Small intestine (tissue), 7 donors: Measurements from ENCODE around the gene FOXO3. TPM values are rescaled to one million over a fixed set of nuclear protein-coding genes. Genes with fewer than 3 reads are reported as not detected.
A peak's percentile ranks its signal among the peaks of the same experiment; 100 is the strongest.

Experiments
- DNase-seq, 2 donors: peaks; one replicate each; pipeline versions ENCODE4 v3.0.0 to v3.0.0-alpha.2; 2013
- FAIRE-seq: peaks from 2 replicates; lab custom pipeline; 2012; peaks lifted over from hg19 to GRCh38; lab: Jason Lieb, UNC
- H3K27ac ChIP-seq, 3 donors: one replicate each; pipeline ENCODE4 v1.5.1; 2013; ENCODE audit warnings: low read length in 2 of 3, mild to moderate bottlenecking in 2 of 3, control low read depth in 1 of 3, inconsistent platforms in 1 of 3, low read depth in 1 of 3, moderate library complexity in 1 of 3
- H3K27me3 ChIP-seq, 3 donors: one replicate each; pipeline ENCODE4 v1.6.1; 2013; ENCODE audit warnings: low read length in 3 of 3, inconsistent platforms in 1 of 3; ENCODE audit not compliant: control insufficient read depth in 3 of 3, insufficient read depth in 3 of 3
- H3K36me3 ChIP-seq, 3 donors: one replicate each; pipeline ENCODE4 v1.6.1; 2013; ENCODE audit warnings: low read length in 3 of 3, inconsistent platforms in 1 of 3, low read depth in 1 of 3, mild to moderate bottlenecking in 1 of 3, moderate library complexity in 1 of 3; ENCODE audit not compliant: control insufficient read depth in 3 of 3, insufficient read depth in 2 of 3
- H3K4me1 ChIP-seq, 3 donors: one replicate each; pipeline ENCODE4 v1.6.1; 2013; ENCODE audit warnings: low read length in 2 of 3, inconsistent platforms in 1 of 3, low read depth in 1 of 3, mild to moderate bottlenecking in 1 of 3, moderate library complexity in 1 of 3; ENCODE audit not compliant: control insufficient read depth in 3 of 3, insufficient read depth in 2 of 3
- H3K4me3 ChIP-seq, 3 donors: one replicate each; pipeline ENCODE4 v1.5.1; 2013; ENCODE audit warnings: low read length in 3 of 3, control low read depth in 1 of 3, inconsistent platforms in 1 of 3, low read depth in 1 of 3, mild to moderate bottlenecking in 1 of 3, moderate library complexity in 1 of 3
- H3K9me3 ChIP-seq, 2 donors: one replicate each; pipeline ENCODE4 v1.6.1; 2013; ENCODE audit warnings: low read depth in 1 of 2, low read length in 1 of 2; ENCODE audit not compliant: control insufficient read depth in 2 of 2, insufficient read depth in 1 of 2
- WGBS, 3 donors: extraction: QIAGEN DNeasy Blood & Tissue Kit; methylation state at CpG; one replicate each; pipeline ENCODE4 v1.1.7; 2013; 5-methylcytosine and 5-hydroxymethylcytosine counted together
- polyA plus RNA-seq, 4 donors: library from polyadenylated mRNA; stranded (reverse) in 3 of 4; unstranded in 1 of 4; fragments of 200-250 nt in 3 of 4; fragments of 120-200 nt in 1 of 4; gene quantifications; one replicate each; pipeline versions ENCODE4 v1.2.1 to v1.2.3, GENCODE V29; 2013
- donor health status: healthy with polysubstance abuse.
- donor health status: control.
- donor health status: control.
- donor health status: Bipolar disorder and iron deficiency.
- donor health status: healthy.

The FOXO3 gene
- polyA plus RNA-seq, 4 donors, result 8.7 to 40.4 (median 14.3) TPM

DNA sequence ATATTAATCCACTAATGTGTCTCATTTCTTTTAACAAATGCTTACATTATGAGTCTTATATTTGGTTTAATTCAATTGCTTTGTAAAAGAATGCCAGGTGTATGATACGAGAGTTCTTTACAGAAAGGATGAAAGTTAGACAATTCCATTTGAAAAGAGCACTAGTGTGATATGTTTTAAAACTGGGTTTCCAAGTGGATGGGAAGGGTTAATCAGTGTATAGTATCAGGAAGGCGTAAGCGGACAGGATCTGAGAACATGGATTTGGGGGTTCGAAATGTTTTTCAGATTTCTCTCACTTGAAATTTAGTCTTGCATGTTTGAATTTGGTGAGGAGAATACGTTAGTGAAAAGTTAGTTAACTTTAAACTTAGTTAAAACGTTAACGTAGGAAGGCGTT is 2.6 kb downstream of the FOXO3 start:
- FAIRE-seq, result no peak
- H3K27ac ChIP-seq, result peak overlapping the region in 1 of 3 donors; percentile 94

DNA sequence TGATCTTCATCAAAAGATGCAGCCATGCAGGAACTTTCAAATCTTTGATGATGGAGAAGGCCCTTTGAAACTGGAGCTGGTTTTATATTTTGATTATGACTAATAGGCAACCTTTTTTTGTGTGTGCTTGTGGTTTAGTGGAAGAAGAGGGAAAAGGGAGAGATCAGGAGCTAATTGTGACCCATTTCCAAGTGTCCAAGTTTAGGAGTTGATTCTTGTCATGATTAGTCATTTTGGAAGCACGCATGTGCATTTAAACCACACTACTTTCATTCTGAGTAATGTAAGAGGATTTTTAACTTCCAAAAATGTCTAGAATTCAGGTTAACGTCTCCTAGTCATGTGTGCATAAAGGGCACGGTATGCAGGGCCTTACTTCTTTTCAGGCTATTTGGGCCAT is 3.5 kb downstream of the FOXO3 start:
- FAIRE-seq (no peak), DNase-seq (no peak)
- Histone ChIP-seq H3K4me1 (peaks cover 5 to 32% (median 27%) of the 10 kb centered on the region in 3 donors), H3K9me3 (no peaks in the 10 kb centered on the region), H3K27me3 (no peaks in the 10 kb centered on the region), H3K36me3 (peaks cover 0 to 30% (median 8%) of the 10 kb centered on the region in 3 donors), H3K27ac (peak overlapping the region in 2 of 3 donors; percentile 18 to 34), H3K4me3 (no peak overlapping the region)
- 30 to 39% (median 39%) methylated on average over 3 of the region's 3 CpGs for WGBS, 3 donors

More for the DNA sequence above, 2.6 kb downstream of the FOXO3 start:
- Histone ChIP-seq H3K9me3 (no peaks in the 10 kb centered on the region), H3K36me3 (peaks cover 0 to 29% (median 5%) of the 10 kb centered on the region in 3 donors), H3K4me1 (peaks cover 5 to 32% (median 25%) of the 10 kb centered on the region in 3 donors), H3K4me3 (no peak overlapping the region), H3K27me3 (no peaks in the 10 kb centered on the region)
- 74 to 80% (median 77%) methylated on average over 8 of the region's 8 CpGs for WGBS, 3 donors
- DNase-seq, result no peak

DNA sequence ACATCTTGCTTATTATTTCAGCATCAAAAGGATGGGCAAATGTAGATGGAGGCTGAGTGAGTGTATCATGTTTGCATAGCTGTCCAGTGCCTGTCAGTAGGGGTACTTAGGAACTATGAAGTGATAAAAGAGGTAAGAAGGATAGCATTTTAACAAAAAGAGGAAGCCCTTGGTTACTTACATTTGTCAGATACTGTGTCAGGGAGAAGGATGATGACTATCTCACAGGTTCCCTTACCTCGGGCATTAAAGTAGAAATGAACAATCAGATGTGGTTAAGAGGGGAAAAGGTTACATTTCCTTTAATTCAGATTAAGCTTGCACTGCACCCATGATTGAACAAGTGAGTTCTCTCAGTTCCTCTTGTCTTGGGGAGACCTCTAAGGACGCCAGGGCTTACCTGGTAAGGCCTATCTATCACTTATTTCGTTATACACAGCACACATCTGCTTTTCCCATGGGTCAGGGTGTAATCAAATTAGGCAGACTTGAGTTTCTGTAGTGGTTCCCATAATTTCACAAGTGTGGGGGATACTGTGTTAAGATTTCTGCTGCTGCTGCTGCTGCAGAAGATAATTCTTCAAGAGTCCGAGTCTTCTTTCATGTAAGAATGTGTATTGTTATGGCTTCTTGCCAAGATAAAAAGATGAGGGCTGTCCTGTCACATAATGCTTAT is 4.5 kb downstream of the FOXO3 start:
- DNase-seq, result peak in 1 of 2 donors; percentile 55
- Histone ChIP-seq H3K36me3 (peaks cover 0 to 38% (median 12%) of the 10 kb centered on the region in 3 donors), H3K27me3 (no peaks in the 10 kb centered on the region), H3K9me3 (no peaks in the 10 kb centered on the region), H3K4me3 (no peak overlapping the region), H3K4me1 (peaks cover 5 to 32% (median 28%) of the 10 kb centered on the region in 3 donors), H3K27ac (peak overlapping the region; percentile 30 to 91 (median 74))
- 16 to 30% (median 23%) methylated on average over 4 of the region's 4 CpGs for WGBS, 3 donors
- FAIRE-seq, result no peak

DNA sequence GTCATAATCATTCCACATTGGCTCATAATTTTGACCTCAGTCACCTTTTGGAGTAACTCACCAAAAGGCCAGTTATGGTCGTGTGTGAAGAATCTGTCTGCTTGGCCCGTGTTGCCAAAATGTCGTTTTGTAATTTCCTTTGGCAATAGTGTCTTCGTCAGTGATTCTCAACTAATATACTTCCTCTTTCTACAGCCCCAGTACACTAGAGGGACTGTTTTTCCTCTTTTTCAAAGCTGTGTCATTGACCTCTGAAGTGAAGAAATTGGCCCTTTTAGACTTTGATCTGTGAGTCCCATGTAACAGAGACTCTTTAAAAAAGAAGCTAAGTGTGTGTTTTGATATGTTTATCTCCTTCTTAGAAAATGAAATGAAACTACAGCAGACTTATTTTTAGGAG is 5.2 kb downstream of the FOXO3 start:
- Histone ChIP-seq H3K36me3 (peaks cover 0 to 40% (median 14%) of the 10 kb centered on the region in 3 donors), H3K27ac (peak overlapping the region; percentile 26 to 74 (median 45)), H3K4me1 (peaks cover 5 to 32% (median 28%) of the 10 kb centered on the region in 3 donors), H3K4me3 (no peak overlapping the region), H3K9me3 (no peaks in the 10 kb centered on the region), H3K27me3 (no peaks in the 10 kb centered on the region)
- WGBS, 3 donors, result 2 to 9% (median 4%) methylated on average over 4 of the region's 4 CpGs
- DNase-seq, result peak; percentile 79 to 88
- FAIRE-seq, result peak; percentile 68

DNA sequence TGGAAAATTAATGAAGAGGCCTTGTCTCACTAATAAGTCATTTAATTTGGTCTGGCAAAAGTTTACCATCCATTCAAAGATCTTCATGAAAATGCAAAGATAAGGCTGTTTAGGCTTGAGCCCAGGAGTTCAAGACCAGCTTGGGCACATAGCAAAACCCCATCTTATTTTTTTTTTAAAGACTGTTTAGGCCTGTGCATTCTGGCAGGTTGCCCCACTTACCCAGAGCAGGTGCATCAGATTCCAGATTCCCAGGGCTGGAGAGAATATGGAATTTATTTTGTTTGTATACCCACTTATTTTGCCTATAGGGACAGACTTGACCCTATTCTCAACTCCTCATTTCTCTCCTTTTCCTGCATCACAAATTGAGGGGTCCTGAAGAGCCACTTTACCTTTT is 5.7 kb downstream of the FOXO3 start:
- H3K4me1 ChIP-seq, result peaks cover 5 to 32% (median 28%) of the 10 kb centered on the region in 3 donors
- peak overlapping the region in 2 of 3 donors; percentile 71 to 79 for H3K27ac ChIP-seq
- H3K9me3 ChIP-seq, result no peaks in the 10 kb centered on the region
- no peak for FAIRE-seq
- no peak overlapping the region for H3K4me3 ChIP-seq
- no peaks in the 10 kb centered on the region for H3K27me3 ChIP-seq
- H3K36me3 ChIP-seq, result peaks cover 0 to 41% (median 18%) of the 10 kb centered on the region in 3 donors
- DNase-seq, result no peak

DNA sequence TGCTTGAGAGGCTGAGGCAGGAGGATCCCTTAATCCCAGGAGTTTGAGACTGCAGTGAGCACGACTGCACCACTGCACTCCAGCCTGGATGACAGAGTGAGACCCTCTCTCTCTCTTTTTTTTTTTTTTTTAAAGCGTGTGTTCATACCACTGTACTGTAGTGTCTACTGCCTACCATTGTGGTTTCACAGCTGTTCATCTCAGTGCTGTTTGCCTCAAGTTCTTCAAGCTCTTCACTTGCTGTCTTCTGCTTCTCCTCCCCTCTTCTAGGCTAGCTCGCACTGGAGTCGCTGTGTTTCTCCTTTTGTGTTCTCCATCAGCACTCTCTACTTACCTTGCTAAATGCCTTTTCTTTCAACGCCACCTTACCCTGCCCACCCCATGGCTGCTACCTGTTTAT is 7.4 kb downstream of the FOXO3 start:
- H3K36me3 ChIP-seq, result peaks cover 0 to 32% (median 19%) of the 10 kb centered on the region in 3 donors
- H3K4me3 ChIP-seq, result no peak overlapping the region
- no peak overlapping the region for H3K27ac ChIP-seq

DNA sequence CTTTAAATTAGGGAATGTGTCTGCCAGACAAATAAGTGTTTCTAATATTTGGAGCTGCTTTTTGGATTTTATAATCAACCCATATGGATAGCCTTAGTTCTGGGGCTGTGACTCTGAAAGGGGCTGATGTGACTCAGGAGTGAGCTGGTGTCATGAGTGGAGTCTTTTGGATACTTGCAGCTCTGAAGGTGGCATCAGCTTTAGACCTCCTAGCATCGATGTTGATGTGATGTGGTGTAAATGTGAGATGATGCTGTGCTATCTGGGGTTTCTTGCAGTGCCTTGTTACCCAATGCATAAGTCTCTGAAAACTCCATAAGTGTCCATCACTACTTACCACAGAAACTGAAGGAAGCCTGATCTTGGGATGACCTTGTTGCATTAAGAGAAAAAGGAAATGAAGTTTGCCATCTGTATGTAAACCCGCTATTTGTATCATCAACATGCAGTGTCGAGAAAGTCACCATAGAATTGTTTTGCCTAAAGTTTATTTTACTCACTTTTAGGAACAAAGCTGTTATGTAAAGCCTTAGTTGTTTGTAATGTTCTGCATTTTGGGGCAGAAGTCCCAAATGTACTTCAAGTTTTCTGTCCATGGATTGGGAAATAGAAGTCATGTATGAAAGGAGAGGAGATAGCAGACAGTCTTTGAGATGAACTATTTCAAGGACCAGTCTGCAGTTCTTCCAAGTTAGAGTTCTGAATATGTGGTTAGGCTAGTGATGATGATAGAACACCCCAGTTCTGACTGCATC is 8.0 kb downstream of the FOXO3 start:
- 82 to 87% (median 84%) methylated on average over 3 of the region's 3 CpGs for WGBS, 3 donors
- H3K9me3 ChIP-seq, result no peaks in the 10 kb centered on the region
- no peaks in the 10 kb centered on the region for H3K27me3 ChIP-seq
- DNase-seq (no peak), FAIRE-seq (no peak)
- H3K36me3 ChIP-seq, result peaks cover 0 to 37% (median 19%) of the 10 kb centered on the region in 3 donors
- no peak overlapping the region for H3K27ac ChIP-seq
- no peak overlapping the region for H3K4me3 ChIP-seq
- H3K4me1 ChIP-seq, result peaks cover 5 to 21% (median 21%) of the 10 kb centered on the region in 3 donors

More for the DNA sequence above, 7.4 kb downstream of the FOXO3 start:
- Histone ChIP-seq H3K4me1 (peaks cover 5 to 23% (median 21%) of the 10 kb centered on the region in 3 donors), H3K9me3 (no peaks in the 10 kb centered on the region), H3K27me3 (no peaks in the 10 kb centered on the region)
- no peak for DNase-seq
- no peak for FAIRE-seq
- WGBS, 3 donors, result 78 to 91% (median 84%) methylated on average over 5 of the region's 5 CpGs

DNA sequence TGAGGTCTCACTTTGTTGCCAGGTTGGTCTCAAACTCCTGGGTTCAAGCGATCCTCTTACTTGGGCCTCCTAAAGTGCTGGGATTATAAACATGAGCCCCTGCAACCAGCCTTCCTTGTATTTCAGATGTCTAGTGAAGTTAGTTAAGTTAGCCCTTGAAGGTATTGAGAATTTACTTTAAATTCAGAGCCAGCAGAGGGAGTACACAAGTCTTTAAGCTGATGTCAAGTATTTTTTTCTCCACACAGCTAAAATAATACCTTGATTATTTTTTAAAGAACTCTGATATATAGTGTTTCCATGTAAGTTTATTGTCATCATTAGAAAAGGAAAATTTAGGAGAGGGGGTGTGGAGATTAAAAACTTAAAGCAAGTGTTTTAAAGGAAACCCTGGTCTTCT is 9.8 kb downstream of the FOXO3 start:
- 96 to 100% (median 99%) methylated on average over 1 of the region's 1 CpG for WGBS, 3 donors
- Histone ChIP-seq H3K36me3 (peaks cover 0 to 37% (median 19%) of the 10 kb centered on the region in 3 donors), H3K27ac (no peak overlapping the region), H3K4me3 (no peak overlapping the region), H3K4me1 (peaks cover 3 to 18% (median 17%) of the 10 kb centered on the region in 3 donors), H3K27me3 (no peaks in the 10 kb centered on the region), H3K9me3 (no peaks in the 10 kb centered on the region)
- no peak for DNase-seq
- no peak for FAIRE-seq
